Upper lobe of left lung (tissue), 4 donors: ENCODE measurements around the gene PTCH1.

Source experiments
- POLR2A ChIP-seq, 4 donors: fragments of 450-650 bp; IDR thresholded peaks; one replicate each; pipeline ENCODE4 v1.5.1; 2016 to 2017; ENCODE audit warnings: antibody characterized with exemption in 4 of 4, mild to moderate bottlenecking in 2 of 4
- POLR2AphosphoS5 ChIP-seq, 2 donors: sonication (generic); formaldehyde crosslinking; IDR thresholded peaks; one replicate each; pipeline ENCODE4 v1.5.1; 2017; ENCODE audit warnings: antibody characterized with exemption in 2 of 2
- TF ChIP-seq, protein P1 (sequence below), 6 experiments: fragments of 450-650 bp in 4 of 6; fragments of 200-600 bp in 2 of 6; sonication (generic) in 2 of 6; IDR thresholded peaks; one replicate each; pipeline ENCODE4 v1.5.1; 2016 to 2019; ENCODE audit warnings: antibody characterized with exemption in 6 of 6

DNA sequence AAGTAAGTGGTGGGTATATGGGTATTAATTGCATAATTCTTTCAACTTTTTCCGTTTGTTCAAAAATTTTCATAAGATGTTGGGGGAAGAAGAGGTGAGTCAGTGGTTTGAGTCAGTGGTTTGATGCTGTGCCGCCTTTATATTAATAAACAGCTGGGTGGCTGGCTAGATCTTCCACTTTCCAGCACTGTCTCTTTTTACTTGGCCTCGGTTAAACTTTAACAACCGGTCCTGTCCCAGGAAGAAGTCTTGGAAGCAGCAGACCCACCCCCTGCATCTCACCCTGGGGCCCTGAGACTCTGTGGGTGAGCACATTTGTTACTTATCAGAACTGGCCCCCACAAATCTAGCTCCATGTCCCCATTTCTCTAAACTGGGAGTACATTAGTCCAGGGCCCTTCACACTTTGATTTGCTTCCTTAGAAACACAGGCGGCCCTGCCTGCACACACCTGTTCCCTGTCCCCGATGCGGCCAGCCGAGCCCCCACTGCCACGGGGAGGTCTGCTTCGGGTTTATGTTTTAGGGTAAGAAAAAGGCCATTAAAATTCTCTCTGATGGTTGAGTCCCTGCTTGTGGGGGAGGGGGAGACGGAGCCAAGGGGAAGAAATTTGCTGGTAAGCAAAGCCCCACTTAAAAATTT is 90.7 kb downstream of the PTCH1 start:
- TF ChIP-seq, protein P1, sequence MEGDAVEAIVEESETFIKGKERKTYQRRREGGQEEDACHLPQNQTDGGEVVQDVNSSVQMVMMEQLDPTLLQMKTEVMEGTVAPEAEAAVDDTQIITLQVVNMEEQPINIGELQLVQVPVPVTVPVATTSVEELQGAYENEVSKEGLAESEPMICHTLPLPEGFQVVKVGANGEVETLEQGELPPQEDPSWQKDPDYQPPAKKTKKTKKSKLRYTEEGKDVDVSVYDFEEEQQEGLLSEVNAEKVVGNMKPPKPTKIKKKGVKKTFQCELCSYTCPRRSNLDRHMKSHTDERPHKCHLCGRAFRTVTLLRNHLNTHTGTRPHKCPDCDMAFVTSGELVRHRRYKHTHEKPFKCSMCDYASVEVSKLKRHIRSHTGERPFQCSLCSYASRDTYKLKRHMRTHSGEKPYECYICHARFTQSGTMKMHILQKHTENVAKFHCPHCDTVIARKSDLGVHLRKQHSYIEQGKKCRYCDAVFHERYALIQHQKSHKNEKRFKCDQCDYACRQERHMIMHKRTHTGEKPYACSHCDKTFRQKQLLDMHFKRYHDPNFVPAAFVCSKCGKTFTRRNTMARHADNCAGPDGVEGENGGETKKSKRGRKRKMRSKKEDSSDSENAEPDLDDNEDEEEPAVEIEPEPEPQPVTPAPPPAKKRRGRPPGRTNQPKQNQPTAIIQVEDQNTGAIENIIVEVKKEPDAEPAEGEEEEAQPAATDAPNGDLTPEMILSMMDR (IDR thresholded peaks at IDR 0.05), result no peak
- no peak for TF ChIP-seq POLR2A (IDR thresholded peaks at IDR 0.05)
- no peak for TF ChIP-seq POLR2AphosphoS5 (IDR thresholded peaks at IDR 0.05)
